Measurements from ENCODE around the gene MAP3K6.

The MAP3K6 gene

DNA sequence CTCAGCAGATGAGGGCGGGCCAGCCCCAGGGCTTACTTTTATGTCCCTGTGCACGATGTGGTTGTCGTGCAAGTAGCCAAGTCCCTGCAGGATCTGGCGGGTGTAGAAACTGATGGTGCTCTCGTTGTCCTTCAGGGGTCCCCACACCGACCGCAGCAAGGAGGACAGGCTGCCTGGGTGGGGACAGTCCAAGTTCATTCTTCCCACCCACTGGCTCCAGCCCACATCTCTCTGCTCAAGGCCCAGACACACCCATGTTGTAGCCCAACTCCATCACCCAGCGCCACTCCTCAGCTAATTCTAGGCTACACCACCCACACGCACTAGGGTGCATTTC lies 7.0 kb downstream of the MAP3K6 start:
- DNase-seq (ENCODE audit: insufficient read length, low spot score) (no peak), FAIRE-seq (peak; percentile 92)
- TF ChIP-seq TAF1 (IDR thresholded peaks at IDR 0.05; ENCODE audit: low read depth, low read length) (no peak), POLR2A (IDR thresholded peaks at IDR 0.05; ENCODE audit: low read depth, low read length) (no peak), PAX5 (IDR thresholded peaks at IDR 0.05; ENCODE audit: insufficient read depth, low read length, severe bottlenecking) (no peak), SPI1 (IDR thresholded peaks at IDR 0.05; ENCODE audit: low read depth, low read length) (no peak), POLR2AphosphoS5 (IDR thresholded peaks at IDR 0.05; ENCODE audit: low read depth, low read length) (no peak), POU2F2 (IDR thresholded peaks at IDR 0.05; ENCODE audit: low read depth, low read length) (no peak; the same call in 1 of the 2 replicates)

DNA sequence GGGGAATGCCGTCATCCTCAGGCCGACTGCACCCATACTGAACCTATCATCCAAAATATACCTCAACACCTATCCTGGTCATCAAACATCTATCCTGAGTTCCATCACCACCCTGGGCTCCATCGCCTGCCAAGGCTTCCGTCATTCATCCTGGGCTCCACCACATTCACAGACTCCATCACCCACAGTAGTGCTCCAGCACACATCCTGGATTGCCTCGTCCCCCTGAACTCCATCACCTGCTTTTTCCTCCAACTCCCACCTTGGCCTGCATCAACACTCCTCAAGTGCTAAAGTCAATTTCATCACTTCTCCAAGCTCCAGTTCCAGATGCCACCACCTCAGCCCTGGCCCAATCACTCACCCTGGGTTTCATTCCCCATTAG lies 7.8 kb downstream of the MAP3K6 start:
- no peak for TF ChIP-seq PAX5 (IDR thresholded peaks at IDR 0.05; ENCODE audit: insufficient read depth, low read length, severe bottlenecking)
- no peak for TF ChIP-seq SPI1 (IDR thresholded peaks at IDR 0.05; ENCODE audit: low read depth, low read length)
- DNase-seq (ENCODE audit: insufficient read length, low spot score): no peak
- no peak for FAIRE-seq

DNA sequence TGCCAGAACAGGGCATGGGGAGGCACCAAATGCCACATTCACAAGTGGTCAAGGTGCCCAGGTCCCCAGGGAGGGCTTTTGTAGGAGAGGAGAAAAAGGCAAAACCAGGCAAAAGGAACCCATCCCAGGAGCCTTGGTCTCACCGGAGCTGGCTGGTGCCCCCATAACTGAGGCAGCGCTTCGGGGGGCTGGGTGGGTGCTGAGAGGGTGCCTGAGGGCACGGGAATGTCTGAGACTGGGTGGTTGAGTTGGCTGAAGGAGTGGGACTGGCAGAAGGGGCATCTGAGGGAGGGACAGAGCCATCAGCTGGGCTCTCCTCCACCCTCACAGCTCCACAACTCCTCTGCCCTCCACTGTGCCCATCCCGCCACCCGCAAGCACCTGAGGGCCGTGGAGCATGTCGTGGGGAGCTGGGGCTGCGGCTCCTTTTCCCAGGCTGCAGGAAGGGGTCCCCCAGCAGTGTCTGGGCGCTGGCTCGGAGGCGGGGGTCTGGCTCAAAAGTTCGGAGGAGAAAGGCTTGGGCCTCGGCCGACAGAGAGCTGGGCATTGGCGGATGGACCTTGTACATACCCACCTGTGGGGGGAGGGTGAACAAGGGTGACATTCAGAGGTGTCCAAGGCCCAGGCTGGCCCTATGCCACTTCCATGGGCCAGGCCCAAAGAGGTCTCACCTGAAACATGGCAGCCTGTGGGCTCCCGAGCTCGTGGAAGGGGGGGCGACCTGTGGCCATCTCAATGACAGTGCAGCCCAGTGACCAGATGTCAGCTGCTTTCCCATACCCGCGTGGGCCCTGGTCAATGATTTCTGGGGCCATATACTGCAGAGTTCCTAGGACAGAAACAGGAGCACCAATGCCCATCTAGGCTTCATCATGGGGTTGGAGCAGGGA lies 8.5 kb downstream of the MAP3K6 start:
- FAIRE-seq: no peak
- TF ChIP-seq POLR2A (IDR thresholded peaks at IDR 0.05; ENCODE audit: low read depth, low read length): no peak
- no peak for DNase-seq (ENCODE audit: insufficient read length, low spot score)

DNA sequence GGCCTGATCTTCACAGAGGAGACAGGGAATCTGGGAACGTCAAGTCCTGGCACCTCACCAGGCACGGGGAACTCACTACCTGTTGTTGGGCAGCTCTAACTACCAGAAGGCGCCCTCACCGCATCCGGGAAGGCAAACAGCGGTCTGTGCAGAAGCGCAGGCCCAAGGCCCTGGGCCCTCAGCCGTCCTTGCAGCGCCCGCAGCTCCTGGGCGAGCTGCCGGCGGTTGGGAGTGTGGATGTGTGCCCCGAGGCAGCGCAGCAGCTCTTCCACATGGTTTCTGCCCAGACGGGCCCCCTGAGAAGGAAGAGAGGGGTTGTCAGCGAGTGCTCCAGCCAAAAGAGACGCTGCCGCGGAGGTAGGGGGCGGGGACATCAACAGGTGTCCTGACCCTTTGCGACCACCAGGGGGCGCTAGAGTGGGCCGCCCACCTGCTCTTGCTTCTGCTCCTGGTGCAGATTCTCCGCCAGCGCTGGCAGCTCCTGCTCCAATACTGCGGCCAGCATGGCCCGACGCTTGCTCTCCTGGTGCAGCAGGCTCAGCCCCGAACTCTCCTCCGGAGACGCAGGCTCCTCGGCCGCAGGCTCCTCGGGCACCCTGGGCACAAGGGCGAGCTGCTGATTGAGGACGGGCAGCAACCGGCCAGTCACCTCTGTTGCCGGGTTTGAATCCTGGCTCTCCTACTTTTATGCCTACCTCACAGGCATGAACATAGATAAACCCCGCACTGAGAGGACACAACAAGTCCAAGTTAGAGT lies 9.3 kb downstream of the MAP3K6 start:
- peak; percentile 96 for DNase-seq (ENCODE audit: insufficient read length, low spot score)
- peak; percentile 84 for FAIRE-seq

GRCh38 chr1:27356619-27357280 lies 10.0 kb downstream of the MAP3K6 start:
- FAIRE-seq (peak; percentile 70), DNase-seq (ENCODE audit: insufficient read length, low spot score) (no peak)
- no peak for TF ChIP-seq POLR2A (IDR thresholded peaks at IDR 0.05; ENCODE audit: low read depth, low read length)
- TF ChIP-seq POLR2AphosphoS5 (IDR thresholded peaks at IDR 0.05; ENCODE audit: low read depth, low read length): no peak
- TF ChIP-seq TAF1 (IDR thresholded peaks at IDR 0.05; ENCODE audit: low read depth, low read length): no peak
- TF ChIP-seq POU2F2 (IDR thresholded peaks at IDR 0.05; ENCODE audit: low read depth, low read length): no peak
- no peak for TF ChIP-seq SPI1 (IDR thresholded peaks at IDR 0.05; ENCODE audit: low read depth, low read length)
- TF ChIP-seq PAX5 (IDR thresholded peaks at IDR 0.05; ENCODE audit: insufficient read depth, low read length, severe bottlenecking): no peak

More for the DNA sequence above, 9.3 kb downstream of the MAP3K6 start:
- TF ChIP-seq SPI1 (IDR thresholded peaks at IDR 0.05; ENCODE audit: low read depth, low read length) (no peak), POU2F2 (IDR thresholded peaks at IDR 0.05; ENCODE audit: low read depth, low read length) (no peak), POLR2AphosphoS5 (IDR thresholded peaks at IDR 0.05; ENCODE audit: low read depth, low read length) (no peak), PAX5 (IDR thresholded peaks at IDR 0.05; ENCODE audit: insufficient read depth, low read length, severe bottlenecking) (no peak), POLR2A (IDR thresholded peaks at IDR 0.05; ENCODE audit: low read depth, low read length) (no peak)

GRCh38 chr1:27356277-27356618 lies 10.5 kb downstream of the MAP3K6 start:
- no peak for FAIRE-seq
- TF ChIP-seq POU2F2 (IDR thresholded peaks at IDR 0.05; ENCODE audit: low read depth, low read length): no peak
- no peak for TF ChIP-seq SPI1 (IDR thresholded peaks at IDR 0.05; ENCODE audit: low read depth, low read length)
- no peak for TF ChIP-seq PAX5 (IDR thresholded peaks at IDR 0.05; ENCODE audit: insufficient read depth, low read length, severe bottlenecking)
- no peak for TF ChIP-seq TAF1 (IDR thresholded peaks at IDR 0.05; ENCODE audit: low read depth, low read length)
- no peak for TF ChIP-seq POLR2AphosphoS5 (IDR thresholded peaks at IDR 0.05; ENCODE audit: low read depth, low read length)
- no peak for TF ChIP-seq POLR2A (IDR thresholded peaks at IDR 0.05; ENCODE audit: low read depth, low read length)
- no peak for DNase-seq (ENCODE audit: insufficient read length, low spot score)

DNA sequence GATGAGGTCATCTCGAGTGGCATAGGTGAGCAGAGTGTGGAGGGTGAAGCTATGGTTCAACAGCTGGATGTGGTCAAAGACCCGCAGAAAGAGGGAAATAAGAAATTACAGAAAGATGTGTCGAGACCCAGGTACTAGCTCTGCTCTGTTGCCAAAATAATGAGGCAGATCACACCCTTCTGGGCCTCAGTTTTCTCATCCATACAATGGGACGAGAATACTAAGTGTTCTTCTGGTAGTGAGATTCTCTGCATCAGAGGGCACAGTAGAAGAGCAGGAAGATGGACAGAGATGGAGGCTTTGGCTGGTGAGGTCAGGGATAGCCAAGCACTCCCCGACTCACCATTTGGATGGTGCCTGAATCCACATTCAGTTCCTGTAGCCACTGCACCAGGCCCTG lies 11.1 kb downstream of the MAP3K6 start:
- FAIRE-seq (no peak), DNase-seq (ENCODE audit: insufficient read length, low spot score) (no peak)
- no peak for TF ChIP-seq PAX5 (IDR thresholded peaks at IDR 0.05; ENCODE audit: insufficient read depth, low read length, severe bottlenecking)
- no peak for TF ChIP-seq SPI1 (IDR thresholded peaks at IDR 0.05; ENCODE audit: low read depth, low read length)
- TF ChIP-seq TAF1 (IDR thresholded peaks at IDR 0.05; ENCODE audit: low read depth, low read length): no peak
- TF ChIP-seq POLR2A (IDR thresholded peaks at IDR 0.05; ENCODE audit: low read depth, low read length): no peak
- no peak for TF ChIP-seq POU2F2 (IDR thresholded peaks at IDR 0.05; ENCODE audit: low read depth, low read length)
- no peak for TF ChIP-seq POLR2AphosphoS5 (IDR thresholded peaks at IDR 0.05; ENCODE audit: low read depth, low read length)

DNA sequence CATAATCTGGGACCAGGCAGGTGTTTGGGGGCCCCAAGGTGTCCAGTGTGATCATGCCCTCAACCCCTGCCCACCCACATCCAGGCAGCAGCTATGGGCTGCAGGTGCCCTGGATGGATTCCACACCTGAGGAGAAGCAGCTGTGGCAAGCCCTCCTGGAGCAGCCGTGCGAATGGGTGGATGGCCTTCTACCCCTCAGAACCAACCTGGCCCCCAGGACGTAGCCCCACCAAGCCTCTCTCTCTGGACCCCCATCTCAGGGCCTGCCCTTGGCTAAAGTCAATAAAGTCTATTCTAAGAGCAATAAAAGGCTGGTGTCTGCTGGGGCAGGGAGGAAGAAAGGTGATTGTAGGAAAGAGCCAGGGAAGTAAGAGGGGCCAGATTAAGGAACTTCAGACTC lies 13.1 kb downstream of the MAP3K6 start:
- no peak for TF ChIP-seq POU2F2 (IDR thresholded peaks at IDR 0.05; ENCODE audit: low read depth, low read length)
- no peak for TF ChIP-seq PAX5 (IDR thresholded peaks at IDR 0.05; ENCODE audit: insufficient read depth, low read length, severe bottlenecking)
- TF ChIP-seq POLR2A (IDR thresholded peaks at IDR 0.05; ENCODE audit: low read depth, low read length): no peak
- FAIRE-seq (no peak), DNase-seq (ENCODE audit: insufficient read length, low spot score) (no peak)

DNA sequence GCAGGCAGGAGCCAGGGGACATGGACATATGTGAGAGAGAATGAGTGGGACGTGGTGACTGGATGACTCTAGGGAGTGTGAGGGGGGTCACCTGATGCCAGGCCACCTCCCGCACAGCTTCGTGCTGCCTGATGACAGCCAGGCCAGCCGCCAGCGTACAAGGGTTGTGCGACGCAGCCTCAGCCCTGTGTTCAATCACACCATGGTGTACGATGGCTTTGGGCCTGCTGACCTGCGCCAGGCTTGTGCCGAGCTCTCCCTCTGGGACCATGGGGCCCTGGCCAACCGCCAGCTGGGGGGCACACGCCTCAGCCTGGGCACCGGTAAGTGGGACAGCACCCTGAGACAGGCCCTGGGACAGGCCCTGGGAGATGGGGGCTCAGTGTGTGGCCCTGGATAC lies 13.6 kb downstream of the MAP3K6 start:
- DNase-seq (ENCODE audit: insufficient read length, low spot score) (no peak), FAIRE-seq (no peak)
- TF ChIP-seq SPI1 (IDR thresholded peaks at IDR 0.05; ENCODE audit: low read depth, low read length) (no peak), POLR2AphosphoS5 (IDR thresholded peaks at IDR 0.05; ENCODE audit: low read depth, low read length) (no peak), TAF1 (IDR thresholded peaks at IDR 0.05; ENCODE audit: low read depth, low read length) (no peak), PAX5 (IDR thresholded peaks at IDR 0.05; ENCODE audit: insufficient read depth, low read length, severe bottlenecking) (no peak), POU2F2 (IDR thresholded peaks at IDR 0.05; ENCODE audit: low read depth, low read length) (no peak), POLR2A (IDR thresholded peaks at IDR 0.05; ENCODE audit: low read depth, low read length) (no peak)

Measured in GM12891 (cell line).